Endothelial cell of umbilical vein (primary cell): ENCODE results near the gene GDE1.

Experiments used
- CTCF ChIP-seq, 2 donors: IDR thresholded peaks; 1 replicate in 1 of 2; 2 replicates in 1 of 2; pipeline ENCODE4 v1.5.1; 2011; ENCODE audit warnings: low read length in 2 of 2, mild to moderate bottlenecking in 2 of 2, moderate library complexity in 2 of 2, control low read depth in 1 of 2, inconsistent platforms in 1 of 2, low read depth in 1 of 2; ENCODE audit not compliant: insufficient read depth in 1 of 2; ENCODE audit errors: extremely low read depth in 1 of 2
- EZH2 ChIP-seq: IDR thresholded peaks from 2 replicates; pipeline ENCODE4 v1.6.1; 2012; ENCODE audit warnings: borderline replicate concordance, low read depth, mild to moderate bottlenecking, moderate library complexity, low read length, inconsistent platforms; ENCODE audit not compliant: severe bottlenecking
- FOS ChIP-seq: IDR thresholded peaks from 2 replicates; pipeline ENCODE4 v1.6.1; 2011; ENCODE audit warnings: mild to moderate bottlenecking, low read length, moderate library complexity, borderline replicate concordance; ENCODE audit not compliant: insufficient read depth
- GATA2 ChIP-seq: IDR thresholded peaks from 2 replicates; pipeline ENCODE4 v1.7.0; 2011; ENCODE audit warnings: low read depth, mild to moderate bottlenecking, moderate library complexity, mixed read lengths, low read length; ENCODE audit not compliant: insufficient read length, insufficient read depth
- MAX ChIP-seq: IDR thresholded peaks from 2 replicates; pipeline ENCODE4 v1.6.1; 2011; ENCODE audit not compliant: insufficient read depth, insufficient read length
- MYC ChIP-seq: IDR thresholded peaks from one replicate; pipeline ENCODE4 v1.6.1; 2011; ENCODE audit warnings: mild to moderate bottlenecking, low read depth, low read length
- POLR2A ChIP-seq: IDR thresholded peaks from 2 replicates; pipeline ENCODE4 v1.6.1; 2012; ENCODE audit warnings: low read depth, mild to moderate bottlenecking, control low read depth, low read length
- POLR2AphosphoS5 ChIP-seq: IDR thresholded peaks from 2 replicates; pipeline ENCODE4 v1.6.1; 2012; ENCODE audit warnings: low read depth, mild to moderate bottlenecking, control low read depth, low read length, moderate library complexity; ENCODE audit not compliant: insufficient read depth

GRCh38 chr16:19484096-19484495 lies 37.8 kb downstream of the GDE1 start:
- no peak for TF ChIP-seq CTCF (IDR thresholded peaks at IDR 0.05; ENCODE audit: extremely low read depth in 1 of 2, insufficient read depth in 1 of 2, low read depth in 1 of 2, low read length in 2 of 2)
- TF ChIP-seq POLR2A = no peak
- TF ChIP-seq EZH2 = no peak
- TF ChIP-seq GATA2 = no peak
- no peak for TF ChIP-seq POLR2AphosphoS5
- TF ChIP-seq MAX = no peak
- no peak for TF ChIP-seq MYC
- TF ChIP-seq FOS = no peak
